GM12874 (cell line): ENCODE data around the gene PDE5A.

Experiments
- TF ChIP-seq, protein P1 (sequence below): IDR thresholded peaks from 2 replicates; pipeline ENCODE4 v1.5.1; 2011; ENCODE audit warnings: low read depth, mild to moderate bottlenecking, control low read depth, low read length, moderate library complexity; ENCODE audit not compliant: insufficient read depth

Gene PDE5A

DNA sequence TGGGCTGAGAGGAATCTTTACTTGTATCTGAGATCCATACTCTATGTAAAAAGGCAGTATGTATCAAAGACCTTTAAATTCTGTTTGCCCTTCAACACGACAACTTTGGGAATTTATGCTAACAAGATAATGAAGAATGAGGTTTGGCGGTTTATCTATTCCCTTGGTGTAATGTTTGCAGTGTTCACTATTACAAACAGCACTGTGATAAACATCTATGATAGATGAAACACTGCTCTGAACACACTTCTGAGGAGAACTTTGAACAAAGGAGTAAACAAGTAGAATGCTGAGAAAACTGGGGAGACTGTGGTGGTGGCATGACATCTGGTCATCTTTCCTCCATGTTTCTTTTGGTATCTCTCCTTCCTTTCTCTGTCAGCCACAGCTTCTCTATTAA is 126.9 kb downstream of the PDE5A start:
- TF ChIP-seq, protein P1, sequence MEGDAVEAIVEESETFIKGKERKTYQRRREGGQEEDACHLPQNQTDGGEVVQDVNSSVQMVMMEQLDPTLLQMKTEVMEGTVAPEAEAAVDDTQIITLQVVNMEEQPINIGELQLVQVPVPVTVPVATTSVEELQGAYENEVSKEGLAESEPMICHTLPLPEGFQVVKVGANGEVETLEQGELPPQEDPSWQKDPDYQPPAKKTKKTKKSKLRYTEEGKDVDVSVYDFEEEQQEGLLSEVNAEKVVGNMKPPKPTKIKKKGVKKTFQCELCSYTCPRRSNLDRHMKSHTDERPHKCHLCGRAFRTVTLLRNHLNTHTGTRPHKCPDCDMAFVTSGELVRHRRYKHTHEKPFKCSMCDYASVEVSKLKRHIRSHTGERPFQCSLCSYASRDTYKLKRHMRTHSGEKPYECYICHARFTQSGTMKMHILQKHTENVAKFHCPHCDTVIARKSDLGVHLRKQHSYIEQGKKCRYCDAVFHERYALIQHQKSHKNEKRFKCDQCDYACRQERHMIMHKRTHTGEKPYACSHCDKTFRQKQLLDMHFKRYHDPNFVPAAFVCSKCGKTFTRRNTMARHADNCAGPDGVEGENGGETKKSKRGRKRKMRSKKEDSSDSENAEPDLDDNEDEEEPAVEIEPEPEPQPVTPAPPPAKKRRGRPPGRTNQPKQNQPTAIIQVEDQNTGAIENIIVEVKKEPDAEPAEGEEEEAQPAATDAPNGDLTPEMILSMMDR: no peak

DNA sequence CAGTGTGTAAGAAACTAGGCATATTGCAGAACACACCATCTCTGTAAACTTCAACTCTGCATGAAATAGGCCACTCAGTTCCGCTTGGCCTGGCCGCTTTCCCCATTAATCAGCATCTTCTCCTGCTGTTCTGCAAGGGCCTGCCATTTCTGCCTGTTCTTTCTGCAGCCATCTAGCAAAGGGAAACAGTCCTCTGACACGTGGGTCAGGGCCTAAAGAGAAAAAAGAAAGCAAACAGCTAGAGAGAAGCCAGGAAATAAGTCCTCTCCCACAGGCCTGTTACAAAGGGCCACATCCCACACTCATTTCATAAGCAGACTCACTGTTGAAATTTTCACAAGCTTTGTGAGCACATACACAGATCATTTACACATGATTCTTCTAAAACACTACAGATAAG is 130.1 kb downstream of the PDE5A start:
- TF ChIP-seq, protein P1: no peak

DNA sequence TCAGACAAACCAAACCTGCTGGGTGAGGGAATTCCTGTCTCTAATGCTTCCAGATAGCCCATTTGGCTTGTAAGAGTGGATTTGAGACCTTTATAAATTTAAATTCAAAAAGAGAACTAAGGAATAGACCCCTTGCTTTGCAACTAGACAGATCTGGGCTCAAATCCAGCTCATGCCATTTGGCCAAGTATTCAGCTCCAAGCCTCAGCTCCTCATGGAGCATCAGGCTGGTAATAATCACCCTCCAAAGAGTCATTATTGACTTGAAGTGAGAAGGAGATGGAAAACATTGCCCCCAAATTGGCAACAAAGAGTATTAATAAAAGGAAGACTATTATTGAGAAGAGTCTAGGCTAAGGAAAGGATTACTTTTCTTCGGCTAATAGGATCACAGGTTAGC is 134.7 kb downstream of the PDE5A start:
- TF ChIP-seq, protein P1: no peak

DNA sequence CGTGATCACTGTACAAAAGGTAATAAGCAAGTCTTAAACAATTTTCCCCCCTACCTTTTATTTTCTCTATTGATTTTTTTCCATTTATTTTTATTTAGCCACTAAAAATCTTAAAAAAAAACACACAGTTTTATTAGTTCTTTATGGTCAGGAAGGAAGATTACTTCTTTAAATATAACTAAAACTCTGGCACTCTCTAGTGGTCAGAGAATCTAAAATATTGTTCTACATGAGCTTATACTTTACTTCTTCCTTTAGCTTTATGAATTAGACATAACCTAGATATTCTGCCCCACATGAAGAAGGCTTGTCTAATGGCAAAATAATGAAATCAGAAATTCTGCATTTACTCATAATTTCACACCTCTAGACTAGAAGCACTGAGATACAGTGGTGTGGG is 135.2 kb downstream of the PDE5A start:
- TF ChIP-seq, protein P1: no peak

DNA sequence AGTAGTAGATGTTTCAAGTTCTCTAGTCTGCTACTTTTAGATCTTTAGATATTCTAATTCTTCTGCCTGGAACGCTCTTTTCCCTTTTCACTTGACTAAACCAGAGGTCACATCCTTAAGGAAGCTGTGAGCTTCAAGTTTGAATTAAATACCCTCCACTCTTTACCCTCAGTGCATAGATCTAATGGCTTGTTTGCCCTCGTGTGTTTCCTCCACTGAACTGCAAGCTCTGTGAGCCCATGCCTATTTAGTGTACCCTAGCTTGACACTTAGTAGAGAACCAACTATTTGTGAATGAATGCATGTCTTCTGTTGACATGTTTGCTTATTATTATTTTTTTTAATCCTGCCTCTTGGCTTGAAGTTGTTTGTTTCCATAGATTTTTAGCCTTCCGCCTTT is 138.3 kb downstream of the PDE5A start:
- TF ChIP-seq, protein P1: peak; percentile 15; the same call in 1 of the 2 replicates

DNA sequence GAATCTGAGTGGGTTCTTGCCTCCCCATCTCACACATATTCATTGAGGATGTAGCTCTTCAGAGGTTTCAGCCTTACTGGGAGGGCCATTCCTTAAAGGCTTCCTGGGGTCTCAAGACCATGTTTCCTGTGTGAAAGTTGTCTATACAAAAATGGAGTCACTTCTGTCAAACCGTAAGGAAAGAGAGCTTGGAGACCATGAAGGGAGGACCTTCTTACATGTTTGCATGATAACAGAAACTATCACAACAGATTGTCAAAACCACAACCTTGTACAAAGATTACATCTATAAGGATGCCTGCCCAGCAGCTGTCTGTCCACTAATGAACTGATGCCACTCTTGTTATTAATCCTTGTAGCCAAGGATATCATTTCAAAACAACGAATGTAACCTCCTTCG is 139.3 kb downstream of the PDE5A start:
- TF ChIP-seq, protein P1: no peak

DNA sequence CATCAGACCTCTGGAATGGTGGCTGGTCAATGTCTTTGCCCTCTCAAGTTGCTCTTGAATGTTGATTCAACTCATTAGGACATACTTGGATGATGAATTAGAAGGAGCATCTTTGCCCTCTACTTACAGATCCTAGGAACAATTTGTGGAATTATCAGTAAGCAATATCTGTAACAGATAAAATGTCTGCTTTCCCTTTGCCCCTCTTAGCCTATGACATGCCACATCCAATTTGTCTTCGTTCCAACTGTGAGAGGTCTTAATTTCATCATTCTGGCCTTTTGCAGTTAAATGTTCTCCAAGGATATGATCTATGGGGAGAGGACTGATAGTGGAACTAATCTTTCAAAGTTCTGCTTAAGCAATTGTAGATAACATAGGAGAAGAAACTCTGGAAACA is 148.3 kb downstream of the PDE5A start:
- TF ChIP-seq, protein P1: no peak

DNA sequence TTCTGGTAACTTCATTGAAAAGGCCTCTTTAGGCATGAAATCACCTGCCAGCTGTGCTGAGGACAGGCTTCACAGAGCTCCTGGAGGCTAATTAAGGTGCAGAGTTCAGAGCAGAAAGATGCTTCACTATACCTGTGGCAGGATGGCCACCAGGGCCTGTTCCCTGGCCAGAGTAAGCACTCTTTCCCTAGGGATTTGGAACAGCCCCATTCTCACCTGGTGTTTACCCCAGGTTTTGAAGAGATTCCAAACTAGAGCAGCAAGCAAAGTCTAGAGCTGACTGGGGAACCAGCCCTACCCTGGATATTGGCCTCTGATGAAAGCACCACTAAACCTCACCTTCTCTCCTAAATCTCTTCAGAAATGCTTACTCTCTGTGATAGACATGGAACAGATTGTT is 148.8 kb downstream of the PDE5A start:
- TF ChIP-seq, protein P1: no peak
